Activated CD8-positive, alpha-beta memory T cell treated with anti-CD3 and anti-CD28 coated beads for 4 hours (primary cell): ENCODE results near the gene CDC42SE1.
"Not testable (repeated sequence)": the region's sequence is repeated elsewhere in the genome, so short reads cannot be mapped to it uniquely, and the experiment has no call there.

Experiments used
- DNase-seq, 2 donors: peaks; one replicate each; pipeline ENCODE4 v3.0.0-alpha.2; 2020; ENCODE audit warnings: low read depth in 2 of 2

CDC42SE1 gene

GRCh38 chr1:151059109-151060006, at the start of gene CDC42SE1:
Gene CDC42SE1, minus strand, starts transcription at chr1:151059622. Its CDS starts 3,892 bp downstream, at chr1:151055730.
- peak; percentile 59 to 70 for DNase-seq

- DNase-seq, result no peak
Observed at GRCh38 chr1:151108331-151108730, 48.9 kb upstream of the CDC42SE1 start.

- DNase-seq, result no peak
Observed at GRCh38 chr1:151106894-151107293, 47.5 kb upstream of the CDC42SE1 start.

DNA sequence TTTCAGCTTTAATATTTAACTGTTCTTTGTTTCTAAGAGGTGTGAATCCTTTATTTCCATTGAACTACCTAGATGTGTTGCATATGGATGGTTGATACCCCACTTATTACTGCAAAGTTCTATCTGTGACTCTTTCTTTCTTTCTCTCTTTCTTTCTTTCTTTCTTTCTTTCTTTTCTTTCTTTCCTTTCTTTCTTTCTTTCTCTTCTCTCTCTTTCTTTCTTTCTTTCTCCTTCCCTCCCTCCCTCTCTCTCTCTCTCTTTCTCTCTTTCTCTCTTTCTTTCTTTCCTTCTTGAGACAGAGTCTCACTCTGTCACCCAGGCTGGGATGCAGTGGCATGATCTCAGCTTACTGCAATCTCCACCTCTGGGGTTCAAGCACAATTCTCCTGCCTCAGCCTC, 45.2 kb upstream of the CDC42SE1 start:
- no peak for DNase-seq

DNA sequence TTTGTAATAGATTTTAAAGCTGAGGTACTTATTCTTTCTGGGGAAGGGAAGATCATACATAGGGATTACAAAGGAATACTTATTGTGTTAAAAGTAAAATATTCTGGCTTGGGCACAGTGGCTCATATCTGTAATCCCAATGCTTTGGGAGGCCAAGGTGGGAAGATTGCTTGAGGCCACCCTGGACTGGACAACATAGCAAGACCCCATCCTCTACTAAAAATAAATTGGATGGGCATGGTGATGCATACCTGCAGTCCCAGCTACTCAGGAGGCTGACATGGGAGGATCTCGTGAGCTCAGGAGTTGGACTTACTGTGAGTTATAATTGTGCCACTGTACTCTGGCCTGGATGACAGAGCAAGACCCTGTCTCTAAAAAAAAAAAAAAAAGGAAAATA, 38.7 kb upstream of the CDC42SE1 start:
- DNase-seq, result no peak

DNA sequence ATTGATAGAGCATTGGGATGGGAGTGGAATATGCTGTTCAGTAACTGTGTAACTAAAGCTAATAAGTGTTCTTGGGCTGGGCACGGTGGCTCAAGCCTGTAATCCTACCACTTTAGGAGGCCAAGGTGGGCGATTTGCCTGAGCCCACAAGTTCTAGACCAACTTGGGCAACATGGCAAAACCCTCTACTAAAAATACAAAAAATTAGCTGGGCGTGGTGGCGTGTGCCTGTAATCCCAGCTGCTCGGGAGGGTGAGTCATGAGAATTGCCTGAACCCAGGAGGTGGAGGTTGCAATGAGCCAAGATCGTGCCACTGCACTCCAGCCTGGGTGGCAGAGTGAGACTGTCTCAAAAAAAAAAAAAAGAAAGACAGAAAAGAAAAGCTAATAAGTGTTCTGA, 38.0 kb upstream of the CDC42SE1 start:
- DNase-seq, result not testable (repeated sequence)

DNA sequence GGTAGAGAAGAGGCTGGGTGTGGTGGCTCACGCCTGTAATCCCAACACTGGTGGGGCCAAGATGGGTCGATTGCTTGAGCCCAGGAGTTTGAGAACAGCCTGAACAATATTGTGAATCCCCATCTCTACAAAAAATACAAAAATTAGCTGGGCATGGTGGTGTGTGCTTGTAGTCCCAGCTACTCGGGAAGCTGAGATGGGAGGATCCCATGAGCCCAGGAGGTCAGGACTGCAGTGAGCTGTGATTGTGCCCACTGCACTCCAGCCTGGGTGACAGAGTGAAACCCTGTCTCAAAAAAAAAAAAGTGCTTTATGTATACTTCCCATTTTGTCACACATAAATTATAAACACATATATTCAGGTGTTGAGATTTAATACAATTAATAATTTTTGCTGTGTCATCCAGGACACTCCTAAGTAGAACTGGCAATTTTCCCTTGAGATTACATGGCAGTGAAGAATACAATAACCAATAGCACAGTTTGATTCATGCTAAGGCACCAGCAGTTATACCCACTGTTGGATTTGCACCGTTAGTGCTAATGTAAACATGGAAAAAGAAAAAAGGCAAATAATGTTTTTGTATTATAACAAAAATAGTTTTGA, 26.6 kb upstream of the CDC42SE1 start:
- no peak for DNase-seq

GRCh38 chr1:151072224-151072623, 12.8 kb upstream of the CDC42SE1 start:
- DNase-seq, result no peak

GRCh38 chr1:151070474-151071276, 11.3 kb upstream of the CDC42SE1 start, which contains the start of gene GABPB2:
Gene GABPB2, plus strand, starts transcription at chr1:151070761. Its CDS starts 17,429 bp downstream, at chr1:151088190.
- DNase-seq, result peak; percentile 61 to 66

GRCh38 chr1:151069103-151069486, 9.7 kb upstream of the CDC42SE1 start:
- no peak for DNase-seq

DNA sequence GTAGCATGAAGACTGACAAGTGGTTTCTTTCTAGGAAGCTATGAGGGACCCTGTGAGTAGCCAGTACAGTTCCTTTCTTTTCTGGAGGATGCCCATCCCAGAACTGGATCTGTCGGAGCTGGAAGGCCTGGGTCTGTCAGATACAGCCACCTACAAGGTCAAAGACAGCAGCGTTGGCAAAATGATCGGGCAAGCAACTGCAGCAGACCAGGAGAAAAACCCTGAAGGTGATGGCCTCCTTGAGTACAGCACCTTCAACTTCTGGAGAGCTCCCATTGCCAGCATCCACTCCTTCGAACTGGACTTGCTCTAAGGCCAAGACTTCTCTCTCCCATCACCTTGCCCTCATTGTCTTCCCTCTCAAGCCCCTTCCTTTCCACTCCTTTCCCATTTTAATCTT, 7.8 kb upstream of the CDC42SE1 start:
- no peak for DNase-seq

DNA sequence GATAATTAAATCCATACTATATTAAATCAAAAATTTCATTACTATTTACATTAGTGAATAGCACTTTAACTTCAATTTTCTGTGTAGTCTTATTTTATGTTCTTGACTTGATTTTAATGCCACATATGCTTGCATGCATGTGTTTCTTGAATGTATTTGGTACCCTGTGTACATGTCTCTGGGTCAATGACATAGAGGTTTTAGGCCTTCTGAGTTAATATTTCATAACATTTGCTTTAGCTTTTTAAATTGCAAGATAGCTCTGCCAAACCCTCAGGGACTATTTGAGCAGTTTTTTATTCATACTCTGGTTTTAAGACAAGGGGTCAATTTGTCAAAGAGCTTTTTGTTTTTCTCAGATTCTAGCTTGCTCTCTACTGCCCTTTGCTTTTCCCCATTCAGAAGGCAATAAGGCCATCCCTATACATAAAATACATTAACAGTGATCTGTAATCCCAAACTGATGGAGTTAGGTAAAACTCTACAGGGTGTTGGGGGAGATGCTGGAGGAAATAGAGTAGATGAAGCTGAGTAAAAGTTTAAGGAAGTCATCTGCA, 5.7 kb upstream of the CDC42SE1 start:
- DNase-seq, result no peak

- DNase-seq, result no peak
Observed at GRCh38 chr1:151062741-151063371, 3.4 kb upstream of the CDC42SE1 start.

DNA sequence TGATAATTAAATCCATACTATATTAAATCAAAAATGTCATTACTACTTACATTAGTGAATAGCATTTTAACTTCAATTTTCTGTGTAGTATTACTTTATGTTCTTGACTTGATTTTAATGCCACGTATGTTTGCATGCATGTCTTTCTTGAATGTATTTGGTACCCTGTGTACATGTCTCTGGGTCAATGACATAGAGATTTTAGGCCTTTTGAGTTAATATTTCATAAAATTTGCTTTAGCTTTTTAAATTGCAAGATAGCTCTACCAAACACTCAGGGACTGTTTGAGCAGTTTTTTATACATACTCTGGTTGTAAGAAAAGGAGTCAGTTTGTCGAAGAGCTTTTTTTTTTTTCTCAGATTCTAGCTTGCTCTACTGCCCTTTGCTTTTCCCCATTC, 2.3 kb upstream of the CDC42SE1 start:
- DNase-seq, result no peak

DNA sequence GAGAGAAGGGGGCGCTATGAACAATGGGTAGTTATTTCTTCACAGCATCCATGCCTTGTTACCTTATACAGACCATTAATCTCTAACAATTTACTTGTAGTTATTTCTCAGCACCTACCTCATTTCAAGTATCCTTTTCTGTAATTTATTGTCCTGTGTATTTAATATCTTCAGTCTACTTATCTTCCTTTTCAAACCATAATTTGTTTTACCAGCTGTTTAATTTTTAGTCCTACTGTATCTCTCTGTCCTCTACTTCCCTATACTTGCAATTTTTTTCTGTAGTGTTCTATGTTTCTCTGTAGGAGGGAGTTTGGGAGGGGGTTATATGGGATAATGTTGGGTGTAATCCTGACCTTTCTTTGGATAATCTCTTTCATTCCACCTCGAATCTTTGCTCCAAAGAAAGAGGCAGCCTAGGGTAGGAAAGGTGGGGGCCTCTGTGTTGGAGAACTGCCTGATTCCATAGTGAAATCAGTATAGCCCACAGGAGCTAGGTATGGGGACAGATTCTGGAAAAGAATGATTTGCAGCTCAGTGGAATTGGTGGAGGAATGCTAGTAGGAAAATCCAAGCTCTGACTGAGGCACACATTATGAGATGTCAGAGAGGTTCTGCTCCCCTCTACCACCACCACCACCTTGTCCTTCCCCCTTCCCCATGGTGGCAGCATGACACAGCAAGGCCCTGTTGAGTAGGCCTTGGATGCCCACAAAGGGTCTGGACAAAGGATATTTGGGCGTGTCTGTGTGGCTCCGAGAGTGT, 1.4 kb upstream of the CDC42SE1 start:
- no peak for DNase-seq

- DNase-seq, result no peak
Observed at GRCh38 chr1:151060007-151060656, 710 bp upstream of the CDC42SE1 start, which contains the start of gene MLLT11. Gene MLLT11, plus strand, starts transcription at chr1:151060397. Its CDS starts 6,828 bp downstream, at chr1:151067225.

DNA sequence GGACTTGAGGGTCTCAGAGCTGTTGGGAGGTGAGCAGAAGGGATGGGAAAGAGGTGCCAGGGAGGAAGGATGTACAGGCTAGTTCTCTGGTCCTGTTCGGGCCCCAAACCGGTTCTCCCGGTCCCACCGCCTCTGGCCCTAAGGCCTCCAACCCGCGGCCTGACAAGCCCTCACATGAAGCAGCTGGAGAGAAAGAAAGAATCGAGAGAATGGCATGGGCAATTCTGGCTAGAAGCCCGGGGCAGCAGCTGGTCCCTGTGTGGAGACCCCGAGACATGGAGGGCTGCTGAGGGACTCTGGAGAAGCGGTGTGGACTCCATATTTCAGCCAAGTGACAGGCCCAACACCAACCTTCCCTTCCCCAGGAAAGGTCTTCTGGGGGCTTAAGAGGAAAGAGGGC, 730 bp downstream of the CDC42SE1 start:
- DNase-seq, result no peak

GRCh38 chr1:151056149-151056548, 3.3 kb downstream of the CDC42SE1 start:
- DNase-seq, result no peak

- no peak for DNase-seq
Observed at GRCh38 chr1:151055581-151055980, 3.8 kb downstream of the CDC42SE1 start.

DNA sequence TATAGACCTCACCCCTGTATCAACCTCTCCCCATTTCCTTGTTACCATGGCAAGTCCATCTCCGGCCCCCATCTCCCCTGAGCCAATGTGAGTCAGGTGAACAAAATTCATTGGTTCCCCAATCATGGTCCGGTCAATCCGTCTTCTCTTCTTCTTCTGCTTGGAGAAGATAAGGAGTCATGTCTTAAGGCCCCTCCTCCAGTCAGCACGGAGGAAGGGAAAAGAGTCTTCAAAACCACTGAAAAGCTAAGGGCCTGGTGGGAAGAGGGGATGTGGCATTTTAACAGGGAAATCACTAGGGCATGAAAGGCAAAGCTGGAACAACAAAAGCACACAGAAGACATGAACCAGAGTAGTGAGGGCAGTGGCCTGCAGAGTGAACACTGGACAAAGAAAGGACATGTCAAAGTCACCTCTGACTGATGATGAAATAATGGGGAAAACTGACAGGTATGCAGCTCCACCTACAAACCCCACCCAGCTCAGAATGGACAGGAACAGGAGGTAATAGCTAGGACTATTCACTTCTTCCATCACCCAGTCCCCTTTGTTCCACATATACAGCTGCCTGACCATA, 4.4 kb downstream of the CDC42SE1 start:
- DNase-seq, result no peak
